DMS53 (cell line): Measurements from ENCODE around the gene PDZD7.
A peak's percentile ranks its signal among the peaks of the same experiment; 100 is the strongest.

Source experiments
- DNase-seq: peaks from one replicate; lab custom pipeline; 2025; lab: John Stamatoyannopoulos, UW

The PDZD7 gene

GRCh38 chr10:101031128-101031795 lies at the start of gene PDZD7, which contains the start of gene SFXN3:
TSS of gene PDZD7 (minus strand) at chr10:101031129. CDS start at chr10:101030219, 910 bp downstream.
TSS of gene SFXN3 (plus strand) at chr10:101031234. CDS start at chr10:101034695, 3,461 bp downstream.
- DNase-seq, result peak; percentile 97

GRCh38 chr10:101079874-101080273 lies 48.9 kb upstream of the PDZD7 start:
- DNase-seq, result no peak

- DNase-seq, result no peak
Measured at GRCh38 chr10:101076630-101077029, 45.7 kb upstream of the PDZD7 start.

- DNase-seq, result peak; percentile 16
Measured at GRCh38 chr10:101075775-101076174, 44.8 kb upstream of the PDZD7 start.

- DNase-seq, result no peak
Measured at GRCh38 chr10:101073631-101074030, 42.7 kb upstream of the PDZD7 start.

GRCh38 chr10:101072923-101073322 lies 42.0 kb upstream of the PDZD7 start:
- DNase-seq, result no peak

- no peak for DNase-seq
Measured at GRCh38 chr10:101071885-101072433, 41.0 kb upstream of the PDZD7 start.

- DNase-seq, result no peak
Measured at GRCh38 chr10:101071267-101071884, 40.4 kb upstream of the PDZD7 start.

- no peak for DNase-seq
Measured at GRCh38 chr10:101070098-101070497, 39.2 kb upstream of the PDZD7 start.

GRCh38 chr10:101069441-101069840 lies 38.5 kb upstream of the PDZD7 start:
- no peak for DNase-seq

- DNase-seq, result peak; percentile 93
Measured at GRCh38 chr10:101067356-101068083, 36.6 kb upstream of the PDZD7 start.

GRCh38 chr10:101066896-101067355 lies 36.0 kb upstream of the PDZD7 start:
- peak; percentile 81 for DNase-seq

- peak; percentile 93 for DNase-seq
Measured at GRCh38 chr10:101066146-101066895, 35.4 kb upstream of the PDZD7 start.

- DNase-seq, result peak; percentile 43
Measured at GRCh38 chr10:101065481-101066145, 34.7 kb upstream of the PDZD7 start.

GRCh38 chr10:101064415-101065030 lies 33.6 kb upstream of the PDZD7 start:
- DNase-seq, result no peak

GRCh38 chr10:101063548-101064414 lies 32.9 kb upstream of the PDZD7 start:
- peak; percentile 46 for DNase-seq

- peak; percentile 64 for DNase-seq
Measured at GRCh38 chr10:101063050-101063525, 32.2 kb upstream of the PDZD7 start.

GRCh38 chr10:101062232-101063049 lies 31.5 kb upstream of the PDZD7 start:
- DNase-seq, result peak; percentile 92
